Endothelial cell of umbilical vein (primary cell): ENCODE data around the gene SRRM4. TPM values are rescaled to one million over a fixed set of nuclear protein-coding genes. Genes with fewer than 3 reads are reported as not detected.

Experiments
- BruUV-seq: library from RNA; stranded (reverse); fragments of 400-500 nt; replicated peaks from 2 replicates; lab custom pipeline; 2021; lab: Mats Ljungman, UMichigan
- CTCF ChIA-PET: fragments of 300-600, 350-600 bp; sonication (Branson Sonifier 250); formaldehyde crosslinking; loops from one replicate; lab custom pipeline; 2021; ENCODE audit warnings: antibody characterized with exemption, inconsistent platforms; lab: Charles Lee
- POLR2A ChIA-PET: fragments of 300-600, 350-600 bp; sonication (Branson Sonifier 250); formaldehyde crosslinking; loops from one replicate; lab custom pipeline; 2021; ENCODE audit warnings: antibody characterized with exemption, inconsistent platforms; lab: Charles Lee
- DNase-seq: peaks from one replicate; pipeline ENCODE4 v3.0.0-alpha.2; 2011; ENCODE audit warnings: low read depth, low spot score
- FAIRE-seq: peaks from 2 replicates; lab custom pipeline; 2011; peaks lifted over from hg19 to GRCh38; lab: Jason Lieb, UNC
- H2AFZ ChIP-seq: 2 replicates; pipeline ENCODE4 v1.6.0; 2012; ENCODE audit warnings: low read depth, low read length, control low read depth, inconsistent platforms
- H3K27ac ChIP-seq: 2 replicates; pipeline ENCODE4 v1.5.1; 2011; ENCODE audit warnings: low read depth, mild to moderate bottlenecking, control low read depth, low read length, moderate library complexity; ENCODE audit not compliant: insufficient read depth
- H3K27me3 ChIP-seq, 2 experiments: 2 replicates each; pipeline versions ENCODE4 v1.6.0 to v1.6.1; 2011; ENCODE audit warnings: low read length in 2 of 2, mixed read lengths in 1 of 2; ENCODE audit not compliant: control insufficient read depth in 2 of 2, insufficient read depth in 2 of 2
- H3K36me3 ChIP-seq, 2 experiments: 2 replicates in 1 of 2; 3 replicates in 1 of 2; pipeline ENCODE4 v1.5.1; 2011; ENCODE audit warnings: low read length in 2 of 2, mild to moderate bottlenecking in 1 of 2, moderate library complexity in 1 of 2; ENCODE audit not compliant: control insufficient read depth in 2 of 2, insufficient read depth in 2 of 2; ENCODE audit errors: extremely low read depth in 1 of 2
- H3K4me1 ChIP-seq: 3 replicates; pipeline ENCODE4 v1.5.1; 2011; ENCODE audit warnings: mild to moderate bottlenecking, low read length; ENCODE audit not compliant: control insufficient read depth, insufficient read depth; ENCODE audit errors: extremely low read depth
- H3K4me2 ChIP-seq: 2 replicates; pipeline ENCODE4 v1.6.1; 2011; ENCODE audit warnings: low read length, control low read depth, mixed read lengths; ENCODE audit not compliant: insufficient read depth
- H3K4me3 ChIP-seq, 3 experiments: fragments of 200-600 bp in 1 of 3; sonication (generic), shearing (Covaris generic) in 1 of 3; replicated peaks in 1 of 3; 2 replicates each; pipeline ENCODE4 v1.5.1; 2011 to 2016; ENCODE audit warnings: control low read depth in 3 of 3, low read length in 3 of 3, mild to moderate bottlenecking in 2 of 3, inconsistent platforms in 1 of 3, low read depth in 1 of 3, moderate library complexity in 1 of 3; ENCODE audit not compliant: insufficient read depth in 1 of 3
- H3K79me2 ChIP-seq: 2 replicates; pipeline ENCODE4 v1.6.0; 2012; ENCODE audit warnings: low read length, inconsistent platforms; ENCODE audit not compliant: control insufficient read depth, insufficient read depth
- H3K9ac ChIP-seq: replicated peaks from 2 replicates; pipeline ENCODE3; 2011; ENCODE audit warnings: low read length, control low read depth; ENCODE audit not compliant: insufficient read depth; ENCODE audit errors: extremely low read depth
- H3K9me1 ChIP-seq: replicated peaks from 3 replicates; pipeline ENCODE4 v1.6.0; 2011; ENCODE audit warnings: mild to moderate bottlenecking, low read length; ENCODE audit not compliant: control insufficient read depth, insufficient read depth; ENCODE audit errors: extremely low read depth
- H3K9me3 ChIP-seq: replicated peaks from 2 replicates; pipeline ENCODE4 v1.5.1; 2012; ENCODE audit warnings: low read length, inconsistent platforms; ENCODE audit not compliant: control insufficient read depth, insufficient read depth
- H4K20me1 ChIP-seq: replicated peaks from 2 replicates; pipeline ENCODE3; 2011; ENCODE audit warnings: mild to moderate bottlenecking, low read length; ENCODE audit not compliant: control insufficient read depth, insufficient read depth; ENCODE audit errors: extremely low read depth
- CTCF ChIP-seq, 2 donors: IDR thresholded peaks; 1 replicate in 1 of 2; 2 replicates in 1 of 2; pipeline ENCODE4 v1.5.1; 2011; ENCODE audit warnings: low read length in 2 of 2, mild to moderate bottlenecking in 2 of 2, moderate library complexity in 2 of 2, control low read depth in 1 of 2, inconsistent platforms in 1 of 2, low read depth in 1 of 2; ENCODE audit not compliant: insufficient read depth in 1 of 2; ENCODE audit errors: extremely low read depth in 1 of 2
- EZH2 ChIP-seq: IDR thresholded peaks from 2 replicates; pipeline ENCODE4 v1.6.1; 2012; ENCODE audit warnings: borderline replicate concordance, low read depth, mild to moderate bottlenecking, moderate library complexity, low read length, inconsistent platforms; ENCODE audit not compliant: severe bottlenecking
- FOS ChIP-seq: IDR thresholded peaks from 2 replicates; pipeline ENCODE4 v1.6.1; 2011; ENCODE audit warnings: mild to moderate bottlenecking, low read length, moderate library complexity, borderline replicate concordance; ENCODE audit not compliant: insufficient read depth
- GATA2 ChIP-seq: IDR thresholded peaks from 2 replicates; pipeline ENCODE4 v1.7.0; 2011; ENCODE audit warnings: low read depth, mild to moderate bottlenecking, moderate library complexity, mixed read lengths, low read length; ENCODE audit not compliant: insufficient read length, insufficient read depth
- JUN ChIP-seq: IDR thresholded peaks from 2 replicates; pipeline ENCODE4 v1.6.1; 2011; ENCODE audit warnings: borderline replicate concordance, low read depth; ENCODE audit not compliant: insufficient read length, insufficient read depth
- MYC ChIP-seq: IDR thresholded peaks from one replicate; pipeline ENCODE4 v1.6.1; 2011; ENCODE audit warnings: mild to moderate bottlenecking, low read depth, low read length
- POLR2A ChIP-seq: IDR thresholded peaks from 2 replicates; pipeline ENCODE4 v1.6.1; 2012; ENCODE audit warnings: low read depth, mild to moderate bottlenecking, control low read depth, low read length
- POLR2AphosphoS5 ChIP-seq: IDR thresholded peaks from 2 replicates; pipeline ENCODE4 v1.6.1; 2012; ENCODE audit warnings: low read depth, mild to moderate bottlenecking, control low read depth, low read length, moderate library complexity; ENCODE audit not compliant: insufficient read depth
- dilution Hi-C: fragments of 300-500 bp; cut with MboI; formaldehyde crosslinking; loops from one replicate; pipeline ENCODE4 v1.15.0; 2019; ENCODE audit warnings: low sequenced_read_pairs; ENCODE audit not compliant: extremely low pct_ligation_motif_present
- intact Hi-C: fragments of 100-400 bp; cut with micrococcal nuclease; formaldehyde crosslinking; loops from one replicate; pipeline ENCODE4 v1.10.0; 2022
- polyA plus RNA-seq, 4 experiments: library from polyadenylated mRNA; depleted of rRNA in 3 of 4; stranded (reverse) in 3 of 4; unstranded in 1 of 4; fragments of >200 nt; gene quantifications; 2 replicates each; pipeline versions ENCODE4 v1.2.1 to v1.2.3, GENCODE V29; 2011 to 2012; ENCODE audit warnings: missing spikeins in 1 of 4
- total RNA-seq: library from RNA; stranded (reverse); gene quantifications from 2 replicates; pipeline ENCODE4 v1.2.3, GENCODE V29; 2021
- TF ChIP-seq, protein P1 (sequence below): IDR thresholded peaks from 2 replicates; pipeline ENCODE4 v1.6.1; 2011; ENCODE audit not compliant: insufficient read depth, insufficient read length

SRRM4 gene
- total and polyA plus RNA-seq, 2 donors (not counting 3 experiments of a cell fraction or from before 2014, with no cell fraction given): not detected

- intact Hi-C loops (no loop called here), dilution Hi-C loops (no loop called here)
- Histone ChIP-seq H3K36me3 (no peaks in the 10 kb centered on the region), H3K4me2 (no peak overlapping the region), H4K20me1 (no peaks in the 10 kb centered on the region), H2AFZ (no peak overlapping the region), H3K27me3 (no peaks in the 10 kb centered on the region), H3K4me3 (no peak overlapping the region), H3K79me2 (no peaks in the 10 kb centered on the region), H3K9me1 (no peaks in the 10 kb centered on the region), H3K9me3 (no peaks in the 10 kb centered on the region), H3K4me1 (no peaks in the 10 kb centered on the region), H3K9ac (no peak overlapping the region), H3K27ac (no peak overlapping the region)
- DNase-seq (no peak), FAIRE-seq (no peak)
- CTCF ChIA-PET: no interaction called here
- no TSS peak for BruUV-seq
- POLR2A ChIA-PET: no interaction called here
- TF ChIP-seq MYC: no peak
- TF ChIP-seq, protein P1, sequence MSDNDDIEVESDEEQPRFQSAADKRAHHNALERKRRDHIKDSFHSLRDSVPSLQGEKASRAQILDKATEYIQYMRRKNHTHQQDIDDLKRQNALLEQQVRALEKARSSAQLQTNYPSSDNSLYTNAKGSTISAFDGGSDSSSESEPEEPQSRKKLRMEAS: no peak
- TF ChIP-seq CTCF (IDR thresholded peaks at IDR 0.05; ENCODE audit: extremely low read depth in 1 of 2, insufficient read depth in 1 of 2, low read depth in 1 of 2, low read length in 2 of 2): no peak
- TF ChIP-seq POLR2AphosphoS5: no peak
- no peak for TF ChIP-seq FOS
- no peak for TF ChIP-seq EZH2
- no peak for TF ChIP-seq JUN
- TF ChIP-seq GATA2: no peak
- TF ChIP-seq POLR2A: no peak
These were observed 230.5 kb downstream of the SRRM4 start for GRCh38 chr12:119211884-119212283.

Other genes with a start within 250 kb of the SRRM4 start
- 10.1 and 10.8 TPM in 2 replicates for gene HSPB8, start 197.4 kb downstream of the SRRM4 start, total RNA-seq
- 14.7 and 17.6 TPM in 2 replicates for gene HSPB8, start 197.4 kb downstream of the SRRM4 start, polyA plus RNA-seq